Measurements from ENCODE around the gene CAPZA1.
A peak's percentile ranks its signal among the peaks of the same experiment; 100 is the strongest.

The CAPZA1 gene

DNA sequence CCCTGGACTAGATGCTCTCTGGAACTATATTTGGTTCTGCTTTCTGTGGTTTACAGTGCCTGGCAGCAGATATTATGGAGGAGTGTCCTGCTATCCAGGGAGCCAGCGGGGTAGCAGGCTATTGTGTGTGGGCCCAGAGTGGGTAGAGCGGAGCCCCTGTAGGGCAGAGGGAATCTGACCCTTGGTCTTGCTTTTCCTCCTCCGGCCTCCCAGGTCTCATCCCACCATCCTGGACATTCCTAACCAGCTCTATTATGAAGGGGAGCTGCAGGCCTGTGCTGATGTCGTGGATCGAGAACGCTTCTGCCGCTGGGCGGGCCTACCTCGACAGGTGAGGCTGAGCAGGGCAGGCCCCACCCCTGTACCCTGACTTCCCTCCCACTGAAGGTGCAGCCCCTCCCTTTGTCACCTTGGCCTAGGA lies 78.2 kb downstream of the CAPZA1 start:
- Histone ChIP-seq H3K4me3 (no peak overlapping the region), H3K27ac (peak overlapping the region in 1 of 21 experiments; percentile 1)

DNA sequence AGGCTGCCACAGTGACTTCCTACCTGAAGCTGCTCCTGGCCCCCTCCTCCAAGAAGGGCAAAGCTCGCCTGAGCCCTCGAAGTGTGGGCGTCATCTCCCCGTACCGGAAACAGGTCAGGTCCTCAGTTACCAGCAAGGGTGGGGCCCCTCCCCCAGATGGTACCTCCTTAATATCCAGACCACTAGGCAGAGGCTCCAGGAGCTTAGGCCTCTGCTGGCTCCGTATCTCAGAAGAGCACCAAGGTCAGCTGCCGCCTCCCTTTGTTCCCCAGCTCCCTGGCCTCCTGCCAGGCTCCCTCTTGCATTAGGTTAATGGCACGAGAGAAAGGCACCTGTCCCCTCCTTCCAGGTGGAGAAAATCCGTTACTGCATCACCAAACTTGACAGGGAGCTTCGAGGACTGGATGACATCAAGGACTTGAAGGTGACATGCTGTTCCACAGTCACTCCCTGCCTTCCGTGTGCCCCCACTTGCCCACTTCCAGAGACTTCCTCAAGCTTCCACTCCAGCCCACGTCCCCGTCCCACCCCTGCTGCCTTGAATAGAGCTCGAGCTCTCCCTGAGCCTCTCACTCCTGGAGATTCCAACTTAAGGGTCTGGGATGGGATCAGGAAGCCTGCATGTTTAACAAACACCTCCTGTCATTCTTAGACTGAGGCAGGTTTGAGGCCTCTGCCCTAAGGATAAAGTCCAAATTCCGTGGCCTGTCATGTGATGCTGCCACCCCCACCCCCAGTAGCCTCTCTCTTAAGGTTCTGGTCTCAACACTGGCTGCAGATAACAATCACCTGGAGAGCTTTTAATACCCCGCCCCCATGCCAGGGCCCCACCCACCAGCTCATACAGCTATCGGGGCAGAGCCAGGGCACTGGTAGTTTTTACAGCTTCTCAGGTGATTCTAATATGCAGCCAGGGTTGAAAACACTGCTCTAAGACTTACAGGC lies 79.0 kb downstream of the CAPZA1 start:
- Histone ChIP-seq H3K27ac (peak overlapping the region in 6 of 21 experiments; percentile 64 to 86 (median 80)), H3K4me3 (no peak overlapping the region)

DNA sequence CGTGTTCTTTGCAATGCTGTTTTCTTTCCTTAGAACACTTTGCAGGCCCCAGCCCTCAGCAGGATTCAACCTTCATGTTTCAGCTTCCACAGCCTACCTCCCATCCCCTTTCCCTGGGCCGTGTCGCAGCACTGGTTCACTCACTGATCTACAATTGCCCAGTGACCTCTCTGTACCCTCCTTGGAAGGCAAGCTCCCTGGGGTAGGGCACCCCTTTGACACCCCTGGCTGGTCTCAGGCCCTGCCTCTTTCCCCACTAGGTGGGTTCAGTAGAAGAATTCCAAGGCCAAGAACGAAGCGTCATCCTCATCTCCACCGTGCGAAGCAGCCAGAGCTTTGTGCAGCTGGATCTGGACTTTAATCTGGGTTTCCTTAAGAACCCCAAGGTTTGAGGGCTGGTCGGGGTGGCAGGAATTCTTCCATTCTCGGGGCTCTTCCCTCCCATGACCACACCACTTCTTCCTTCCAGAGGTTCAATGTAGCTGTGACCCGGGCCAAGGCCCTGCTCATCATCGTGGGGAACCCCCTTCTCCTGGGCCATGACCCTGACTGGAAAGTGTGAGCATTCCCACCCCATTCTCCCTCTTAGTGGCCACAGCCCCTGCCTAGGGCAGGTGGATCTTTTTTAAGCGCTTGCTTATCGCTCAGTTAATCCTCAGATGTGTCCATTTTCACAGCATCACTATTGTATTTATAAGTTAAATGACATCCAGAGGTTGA lies 80.0 kb downstream of the CAPZA1 start:
- peak overlapping the region in 17 of 21 experiments; percentile 41 to 87 (median 78) for H3K27ac ChIP-seq
- no peak overlapping the region for H3K4me3 ChIP-seq

DNA sequence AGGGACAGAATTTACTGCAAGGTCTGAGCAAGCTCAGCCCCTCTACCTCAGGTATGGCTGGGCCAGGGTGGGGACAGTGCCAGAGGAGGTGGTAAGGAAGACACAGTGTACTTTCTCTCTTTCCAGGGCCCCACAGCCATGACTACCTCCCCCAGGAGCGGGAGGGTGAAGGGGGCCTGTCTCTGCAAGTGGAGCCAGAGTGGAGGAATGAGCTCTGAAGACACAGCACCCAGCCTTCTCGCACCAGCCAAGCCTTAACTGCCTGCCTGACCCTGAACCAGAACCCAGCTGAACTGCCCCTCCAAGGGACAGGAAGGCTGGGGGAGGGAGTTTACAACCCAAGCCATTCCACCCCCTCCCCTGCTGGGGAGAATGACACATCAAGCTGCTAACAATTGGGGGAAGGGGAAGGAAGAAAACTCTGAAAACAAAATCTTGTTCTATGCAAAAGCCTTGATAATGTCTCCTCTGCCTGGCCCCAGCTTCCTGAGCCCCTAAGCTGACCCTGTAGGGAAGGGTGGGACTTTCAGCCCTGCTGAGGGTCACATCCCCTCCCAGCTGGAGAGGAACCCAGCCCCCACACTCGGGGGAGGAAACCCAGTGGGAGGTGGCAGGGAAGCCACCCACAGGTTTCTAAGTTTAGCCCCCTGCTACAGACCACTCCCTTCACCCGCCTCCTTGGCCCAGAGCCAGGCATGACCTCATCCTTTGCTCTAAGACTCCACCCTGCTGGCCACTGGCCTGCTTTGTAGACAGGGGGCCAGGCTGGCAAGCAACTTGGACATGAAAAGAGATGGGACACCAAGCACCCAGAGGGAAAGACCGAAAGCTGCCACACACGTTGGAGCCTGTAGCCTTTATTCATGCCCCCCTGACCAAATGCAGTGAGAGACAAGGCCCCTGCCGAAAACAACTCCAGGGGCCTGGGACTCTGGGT lies 80.9 kb downstream of the CAPZA1 start:
- peak overlapping the region in 20 of 21 experiments; percentile 35 to 87 (median 77) for H3K27ac ChIP-seq
- H3K4me3 ChIP-seq = no peak overlapping the region

DNA sequence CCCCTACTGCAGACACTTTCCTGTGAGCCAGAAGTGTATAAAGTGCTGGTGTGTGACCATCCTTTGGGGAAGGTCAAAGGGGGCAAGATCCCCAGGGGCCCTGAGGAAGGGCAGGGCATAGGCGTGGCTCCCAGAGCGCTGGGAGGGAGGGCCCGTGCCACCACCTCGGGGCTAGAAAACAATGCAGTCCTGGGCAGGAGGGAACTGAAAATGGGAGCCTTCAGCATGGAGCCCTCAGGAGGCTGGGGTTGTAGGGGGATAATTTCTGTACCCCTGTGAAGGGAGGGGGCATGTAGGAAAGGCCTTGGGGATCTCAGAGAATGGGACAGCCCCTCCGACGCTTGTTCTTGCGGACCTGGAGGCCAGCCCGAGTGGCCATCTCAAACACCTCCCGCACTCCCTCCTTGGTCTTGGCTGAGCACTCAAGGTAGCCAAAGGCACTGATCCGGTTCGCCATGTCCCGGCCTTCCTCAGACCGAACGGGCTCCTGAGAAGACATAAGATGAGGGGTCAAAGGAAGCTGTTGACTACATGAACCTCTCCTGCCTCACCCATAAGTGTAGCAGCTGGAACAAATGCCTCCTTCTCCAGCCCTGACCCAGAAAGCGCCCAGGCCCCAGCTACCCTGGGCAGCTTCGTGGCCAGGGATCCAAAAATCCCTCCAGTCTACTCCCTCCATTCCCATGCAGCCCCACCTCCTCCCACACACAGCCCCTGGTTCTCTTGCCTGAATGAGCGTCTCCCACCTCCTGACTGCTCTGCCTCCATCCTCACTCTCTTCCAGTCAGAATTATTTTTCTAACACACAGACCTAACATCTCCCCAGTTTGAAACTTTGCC lies 81.8 kb downstream of the CAPZA1 start:
- peak overlapping the region in 20 of 21 experiments; percentile 35 to 87 (median 77) for H3K27ac ChIP-seq
- no peak overlapping the region for H3K4me3 ChIP-seq

DNA sequence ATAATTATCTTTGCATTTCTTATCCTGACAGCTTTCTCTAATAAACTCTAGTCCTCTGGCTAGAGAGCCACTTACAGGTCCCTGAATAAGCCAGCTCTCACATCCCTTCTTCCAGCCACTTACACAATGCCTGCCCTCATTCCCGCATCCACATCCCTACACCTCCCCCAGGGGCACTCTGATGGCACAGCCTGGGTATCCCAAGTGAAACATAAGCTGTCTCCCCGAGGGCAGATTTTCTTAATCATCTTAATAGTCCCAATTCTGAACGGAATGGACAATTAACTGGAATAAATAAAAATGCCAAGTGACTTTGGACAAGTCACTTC lies 82.4 kb downstream of the CAPZA1 start:
- Histone ChIP-seq H3K27ac (peak overlapping the region in 14 of 21 experiments; percentile 12 to 87 (median 78)), H3K4me3 (no peak overlapping the region)

DNA sequence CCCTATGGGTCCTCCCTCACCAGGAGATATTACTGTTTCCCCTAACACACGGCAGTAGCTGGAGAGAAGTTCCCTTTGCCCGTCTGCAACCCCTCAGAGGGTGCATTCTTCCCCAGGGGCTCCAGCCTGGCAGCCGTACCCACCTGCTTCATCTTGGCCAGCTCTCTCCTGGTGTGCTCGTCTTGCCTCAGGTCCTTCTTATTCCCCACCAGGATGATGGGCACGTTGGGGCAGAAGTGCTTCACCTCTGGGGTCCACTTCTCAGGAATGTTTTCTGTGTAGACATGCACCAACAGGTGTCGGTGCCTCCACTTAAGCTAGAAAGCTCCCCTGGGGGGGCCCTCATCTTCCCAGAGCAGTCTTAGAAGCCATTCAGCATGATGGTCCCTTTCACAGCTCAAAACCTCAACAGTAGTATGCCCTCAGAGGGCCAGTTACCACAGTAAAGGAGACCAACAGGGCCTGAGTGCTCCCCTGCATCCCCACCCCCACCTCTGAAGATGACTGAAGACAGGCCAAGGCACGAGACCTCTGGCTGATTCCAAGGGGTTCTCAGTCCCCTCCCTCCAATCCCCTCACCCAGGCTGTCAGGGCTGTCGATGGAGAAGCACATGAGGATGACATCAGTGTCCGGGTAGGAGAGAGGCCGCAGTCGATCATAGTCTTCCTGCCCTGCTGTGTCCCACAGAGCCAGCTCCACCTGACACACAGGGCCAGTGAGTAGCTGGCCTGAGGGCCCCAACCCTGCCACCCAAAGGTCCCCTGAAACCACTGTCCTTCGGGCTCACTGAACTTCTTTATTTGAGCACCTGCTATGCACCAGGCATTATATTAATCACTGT lies 83.0 kb downstream of the CAPZA1 start:
- peak overlapping the region in 10 of 21 experiments; percentile 12 to 96 (median 79) for H3K27ac ChIP-seq
- H3K4me3 ChIP-seq = no peak overlapping the region

DNA sequence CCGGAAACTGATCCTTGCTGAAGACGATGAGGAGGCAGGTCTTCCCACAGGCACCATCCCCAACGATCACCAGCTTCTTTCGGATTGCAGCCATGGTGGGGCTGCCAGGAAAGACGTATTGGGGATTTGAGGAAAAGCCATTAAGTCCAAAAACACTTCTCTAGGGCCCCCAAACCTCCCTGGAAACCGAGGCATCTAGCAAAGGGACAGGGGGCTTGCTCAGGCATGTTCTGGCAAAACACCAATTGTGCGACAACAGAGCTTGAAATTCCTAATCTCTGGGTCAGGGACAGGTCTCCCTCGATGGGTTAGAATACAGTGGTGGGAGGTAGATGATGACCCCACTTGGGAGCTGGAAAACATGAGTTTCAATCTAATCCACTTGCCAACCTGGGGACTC lies 84.1 kb downstream of the CAPZA1 start:
- H3K4me3 ChIP-seq = no peak overlapping the region
- peak overlapping the region in 10 of 21 experiments; percentile 72 to 96 (median 92) for H3K27ac ChIP-seq

DNA sequence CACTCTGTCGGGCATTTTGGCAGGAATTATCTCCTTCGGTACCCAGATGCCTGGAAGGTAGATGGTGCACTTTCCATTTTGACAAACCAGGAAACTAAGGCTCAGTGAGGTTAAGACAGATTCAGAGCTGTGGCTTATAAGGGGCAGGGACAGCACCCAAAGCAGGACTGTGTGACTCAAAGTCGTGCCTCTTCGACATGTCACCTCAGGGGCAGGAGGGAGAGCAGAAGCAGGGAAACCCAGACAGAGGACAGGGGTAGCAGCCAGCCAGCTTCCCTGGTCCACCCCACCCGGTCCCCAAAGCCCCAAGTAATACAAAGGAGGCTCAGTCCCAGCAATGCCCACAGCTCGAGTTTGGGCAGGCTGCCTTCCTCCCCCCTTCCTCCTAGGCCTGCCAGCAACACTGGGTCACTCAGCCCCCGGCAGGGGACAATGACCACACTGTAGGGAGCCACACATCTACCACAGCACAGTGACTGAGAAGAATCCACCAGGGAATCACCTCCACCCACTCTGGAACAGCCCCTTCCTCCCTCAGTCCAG lies 84.8 kb downstream of the CAPZA1 start:
- peak overlapping the region; percentile 0 to 97 (median 91) for H3K27ac ChIP-seq
- peak overlapping the region in 6 of 7 experiments; percentile 76 to 97 (median 87) for H3K4me3 ChIP-seq

DNA sequence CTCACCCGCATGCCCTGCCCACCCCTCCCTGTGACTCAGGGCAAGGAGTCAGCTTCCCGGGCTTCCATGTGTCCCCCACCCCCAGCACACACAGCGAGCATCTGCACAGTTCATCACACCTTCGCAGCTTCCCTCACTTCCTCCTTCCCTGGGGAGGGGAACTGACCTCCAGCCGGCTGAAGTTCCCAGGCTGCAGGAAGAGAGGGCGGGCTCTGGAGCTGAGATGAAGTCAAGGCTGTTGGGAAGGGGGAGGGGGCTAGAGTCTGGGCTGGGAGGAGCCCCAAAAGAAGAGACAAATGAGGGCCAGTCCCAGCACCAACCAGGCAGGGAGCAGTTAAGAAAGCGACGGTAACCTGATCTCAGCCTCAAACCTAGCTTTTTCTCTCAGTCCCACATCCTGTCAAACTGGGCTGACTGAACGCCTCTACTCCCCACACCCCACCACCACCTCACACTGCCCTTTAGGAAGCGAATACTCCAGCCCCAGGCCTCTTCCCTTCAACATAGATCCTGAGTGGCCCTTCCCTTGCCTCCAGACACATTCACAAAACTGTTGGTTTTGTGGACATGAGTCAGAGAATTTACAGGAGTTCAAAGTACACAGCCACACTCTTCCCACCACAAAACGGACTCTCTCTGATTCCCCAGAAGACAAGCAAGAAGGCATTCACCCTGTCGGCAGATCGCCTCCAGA lies 85.4 kb downstream of the CAPZA1 start:
- H3K4me3 ChIP-seq = peak overlapping the region; percentile 4 to 97 (median 84)
- H3K27ac ChIP-seq = peak overlapping the region; percentile 24 to 97 (median 91)

DNA sequence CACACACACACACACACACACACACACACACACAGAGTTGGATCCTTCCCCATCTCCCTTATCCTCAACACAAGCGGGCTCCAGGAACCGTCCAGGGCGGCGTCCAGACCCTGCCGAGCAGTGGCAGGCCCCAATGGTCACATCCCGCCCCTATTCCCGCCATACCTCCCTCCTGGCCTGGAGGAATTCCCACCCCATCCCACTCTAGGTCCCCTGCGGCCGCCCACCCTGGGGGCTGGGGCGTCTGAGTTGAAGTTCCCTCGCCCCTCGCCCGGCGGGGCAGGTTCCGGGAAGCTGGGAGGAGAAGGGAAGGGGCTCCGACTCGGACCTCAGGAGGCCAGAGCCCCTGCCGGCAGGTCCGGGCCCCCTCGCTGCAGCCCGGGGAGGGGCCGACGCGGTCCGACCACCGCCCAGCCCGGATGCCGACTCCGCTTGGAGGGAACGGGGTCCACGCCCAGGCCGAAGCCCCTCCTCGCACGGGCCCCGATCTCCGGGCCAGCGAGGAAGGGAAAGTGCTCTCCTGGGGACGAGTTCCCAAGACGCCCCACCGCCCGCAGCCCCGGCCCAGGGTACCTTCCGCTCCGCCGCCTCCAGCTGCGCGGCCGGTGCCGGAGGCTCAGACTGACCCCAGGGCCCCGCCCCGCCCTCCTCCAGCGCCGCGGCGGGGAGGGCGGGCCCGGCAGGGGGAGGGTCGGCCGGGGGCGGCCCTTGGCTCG lies 87.0 kb downstream of the CAPZA1 start, which contains the start of gene RHOC:
Gene RHOC (minus strand): TSS at position 623 of the 716 bp plus-strand sequence. CDS start 3,328 bp downstream, outside the sequence.
- peak within 1 kb of the TSS; percentile 27 to 97 (median 93) for H3K27ac ChIP-seq
- peak within 1 kb of the TSS; percentile 76 to 97 (median 90) for H3K4me3 ChIP-seq

DNA sequence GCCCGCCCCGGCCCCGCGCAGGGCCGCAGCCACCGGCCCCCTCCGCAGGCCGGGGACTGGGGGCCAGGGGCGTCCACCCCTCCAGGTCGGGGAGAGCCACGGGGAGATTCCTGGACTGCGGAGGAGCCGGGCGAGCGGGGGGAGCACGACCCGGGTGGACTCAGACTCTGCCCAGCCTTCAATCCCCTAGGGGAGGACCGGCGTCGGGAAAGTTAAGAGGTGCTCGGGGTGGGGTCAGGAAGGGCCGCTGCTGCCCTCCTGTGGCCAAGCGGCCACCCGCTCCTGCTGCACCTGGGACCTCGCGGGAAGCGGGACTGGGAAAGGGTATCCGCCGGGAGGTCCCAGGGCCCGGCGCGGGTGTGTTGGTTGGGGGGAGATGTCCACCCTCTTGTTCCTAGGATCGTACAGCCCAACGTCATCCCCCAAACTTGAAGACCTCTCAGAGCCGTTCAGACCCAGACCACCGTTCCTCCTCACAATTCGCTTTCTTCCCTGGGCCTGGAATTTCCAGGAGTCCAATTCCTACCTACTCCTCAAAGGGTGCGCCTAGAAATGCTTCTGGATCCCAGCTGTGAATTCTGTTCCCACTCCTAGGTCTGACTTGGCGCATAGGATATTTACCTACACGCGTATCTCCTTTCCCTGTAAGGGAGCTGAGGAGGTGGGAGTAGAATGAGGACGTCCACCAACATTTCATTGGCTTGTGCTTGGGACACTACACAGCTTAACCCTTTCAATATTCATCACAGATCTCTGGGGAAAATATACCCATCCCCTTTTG lies 87.8 kb downstream of the CAPZA1 start:
- Histone ChIP-seq H3K27ac (peak overlapping the region in 19 of 21 experiments; percentile 84 to 97 (median 94)), H3K4me3 (peak overlapping the region; percentile 76 to 97 (median 90))

DNA sequence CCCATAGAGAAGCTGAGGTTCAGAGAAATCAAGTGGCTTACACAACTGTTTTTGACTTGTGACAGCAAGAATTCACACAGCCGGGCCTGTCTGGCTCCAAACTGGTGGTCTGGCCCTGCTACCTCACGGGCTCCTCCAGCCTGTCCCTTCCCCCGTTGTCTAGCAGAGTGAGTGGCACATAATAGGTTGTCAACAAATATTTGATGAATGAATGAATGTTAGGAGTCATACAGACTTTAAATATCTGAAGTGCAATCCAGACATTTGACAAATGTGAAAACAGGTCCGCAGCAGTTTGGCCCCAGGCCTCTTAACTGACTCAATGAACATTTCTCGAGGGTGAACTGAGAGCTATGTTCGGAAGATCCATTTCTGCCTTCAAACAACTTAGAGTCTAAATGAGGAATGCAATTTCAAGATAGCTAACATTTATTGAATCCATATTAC lies 88.4 kb downstream of the CAPZA1 start:
- peak overlapping the region in 7 of 21 experiments; percentile 84 to 97 (median 95) for H3K27ac ChIP-seq
- no peak overlapping the region for H3K4me3 ChIP-seq

DNA sequence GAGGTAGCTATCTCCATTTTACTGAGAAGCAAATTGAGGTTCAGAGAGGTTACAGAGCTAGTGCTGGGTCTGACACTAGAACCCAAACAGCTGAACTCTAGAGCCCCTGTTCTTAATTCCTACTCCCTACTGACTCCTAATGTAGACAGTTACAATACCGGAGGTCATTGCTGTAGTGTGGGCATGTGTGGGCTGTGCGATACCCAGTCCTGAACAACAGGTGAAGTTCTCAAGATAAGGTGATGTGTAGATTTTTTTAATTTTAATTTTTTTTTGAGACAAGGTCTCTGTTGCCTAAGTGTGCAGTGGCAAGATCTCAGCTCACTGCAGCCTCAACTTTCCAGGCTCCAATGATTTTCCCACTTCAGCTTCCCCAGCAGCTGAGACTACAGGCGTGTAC lies 88.9 kb downstream of the CAPZA1 start:
- no peak overlapping the region for H3K27ac ChIP-seq

DNA sequence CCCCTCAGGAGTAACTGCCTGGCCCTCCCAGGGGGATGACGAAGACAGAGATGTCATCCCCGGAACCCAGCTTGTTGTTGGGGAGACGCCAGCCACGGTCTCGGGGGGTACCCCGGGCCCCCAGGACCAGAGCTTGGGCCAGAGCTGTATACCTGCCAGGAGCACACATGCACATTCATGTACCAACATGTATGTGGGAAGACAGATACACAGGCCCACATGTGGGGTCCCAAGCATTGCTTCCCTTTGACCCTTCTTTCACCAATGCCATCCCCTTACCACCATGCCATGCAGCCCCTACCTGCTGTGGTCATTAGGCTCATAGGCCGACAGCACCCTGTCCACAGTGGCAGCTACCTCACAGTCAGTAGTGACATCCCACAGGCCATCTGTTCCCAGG lies 90.5 kb downstream of the CAPZA1 start:
- Histone ChIP-seq H3K4me3 (no peak overlapping the region), H3K27ac (no peak overlapping the region)

More for the DNA sequence above, 88.9 kb downstream of the CAPZA1 start:
- H3K4me3 ChIP-seq = no peak overlapping the region
